ENCODE results near the gene CCNQ. TPM values are rescaled to one million over a fixed set of nuclear protein-coding genes. Genes with fewer than 3 reads are reported as not detected.

The CCNQ gene
- total RNA-seq, 1 experiment from 2014 or later: 20.3 TPM

DNA sequence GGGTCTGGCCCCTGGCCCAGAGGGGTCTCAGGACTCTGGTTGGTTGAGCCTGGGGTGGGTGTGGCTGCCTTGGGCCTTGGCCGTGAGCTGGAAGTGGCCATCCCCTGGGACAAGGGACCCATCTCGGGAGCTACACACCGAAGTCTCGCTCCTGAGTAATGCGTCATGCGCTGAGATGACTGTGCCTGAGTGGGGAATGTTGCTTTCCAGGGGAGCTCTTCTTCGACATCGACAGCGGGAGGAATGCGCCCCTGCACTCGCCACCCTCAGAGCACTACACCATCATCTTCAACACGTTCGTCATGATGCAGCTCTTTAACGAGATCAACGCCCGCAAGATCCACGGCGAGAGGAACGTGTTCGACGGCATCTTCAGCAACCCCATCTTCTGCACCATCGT is 38.5 kb downstream of the CCNQ start:
- ChIA-PET POLR2A (no interaction called here), RAD21 (ENCODE audit: low non-redundant PET in 1 of 2, low total read pairs in 2 of 2, uncharacterized antibody in 2 of 2, unreplicated experiment in 2 of 2) (no interaction called here), CTCF (no interaction called here)
- H3K79me2 ChIP-seq (ENCODE audit: insufficient read depth, low read length): no peaks in the 10 kb centered on the region
- H3K9ac ChIP-seq (ENCODE audit: low read length): no peak overlapping the region
- DNase-seq (ENCODE audit: low read depth, low spot score) (no peak), ATAC-seq (no peak)
- no TSS peak for BruUV-seq (replicated peaks)
- H3K27ac ChIP-seq (ENCODE audit: low read depth, low read length): no peak overlapping the region
- H3K4me1 ChIP-seq (ENCODE audit: control insufficient read depth in 1 of 2, insufficient read depth in 2 of 2, low read length in 2 of 2): no peaks in the 10 kb centered on the region
- intact Hi-C loops (cut with micrococcal nuclease): no loop called here
- no peak overlapping the region for H3K4me2 ChIP-seq (ENCODE audit: low read length)
- no peak overlapping the region for H3K4me3 ChIP-seq (replicated peaks in 1 of 2; ENCODE audit: low read depth in 1 of 2, low read length in 2 of 2)
- H4K20me1 ChIP-seq (ENCODE audit: insufficient read depth): no peaks in the 10 kb centered on the region
- no peaks in the 10 kb centered on the region for H3K9me3 ChIP-seq (ENCODE audit: control insufficient read depth in 1 of 2, insufficient read depth in 1 of 2, low read depth in 1 of 2, low read length in 2 of 2)
- no peaks in the 10 kb centered on the region for H3K36me3 ChIP-seq (ENCODE audit: control insufficient read depth in 1 of 2, insufficient read depth in 2 of 2, low read length in 2 of 2)
- TF ChIP-seq ZFX (IDR thresholded peaks at IDR 0.05): no peak
- TF ChIP-seq, protein P1, sequence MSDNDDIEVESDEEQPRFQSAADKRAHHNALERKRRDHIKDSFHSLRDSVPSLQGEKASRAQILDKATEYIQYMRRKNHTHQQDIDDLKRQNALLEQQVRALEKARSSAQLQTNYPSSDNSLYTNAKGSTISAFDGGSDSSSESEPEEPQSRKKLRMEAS (IDR thresholded peaks at IDR 0.05): no peak
- TF ChIP-seq EGR1 (IDR thresholded peaks at IDR 0.05; ENCODE audit: low read depth): no peak
- no peak for TF ChIP-seq SIN3A (IDR thresholded peaks at IDR 0.05; ENCODE audit: low read depth)
- TF ChIP-seq YY1 (IDR thresholded peaks at IDR 0.05; ENCODE audit: extremely low read depth, insufficient replicate concordance, low read depth, low read length): no peak
- TF ChIP-seq, protein P2, sequence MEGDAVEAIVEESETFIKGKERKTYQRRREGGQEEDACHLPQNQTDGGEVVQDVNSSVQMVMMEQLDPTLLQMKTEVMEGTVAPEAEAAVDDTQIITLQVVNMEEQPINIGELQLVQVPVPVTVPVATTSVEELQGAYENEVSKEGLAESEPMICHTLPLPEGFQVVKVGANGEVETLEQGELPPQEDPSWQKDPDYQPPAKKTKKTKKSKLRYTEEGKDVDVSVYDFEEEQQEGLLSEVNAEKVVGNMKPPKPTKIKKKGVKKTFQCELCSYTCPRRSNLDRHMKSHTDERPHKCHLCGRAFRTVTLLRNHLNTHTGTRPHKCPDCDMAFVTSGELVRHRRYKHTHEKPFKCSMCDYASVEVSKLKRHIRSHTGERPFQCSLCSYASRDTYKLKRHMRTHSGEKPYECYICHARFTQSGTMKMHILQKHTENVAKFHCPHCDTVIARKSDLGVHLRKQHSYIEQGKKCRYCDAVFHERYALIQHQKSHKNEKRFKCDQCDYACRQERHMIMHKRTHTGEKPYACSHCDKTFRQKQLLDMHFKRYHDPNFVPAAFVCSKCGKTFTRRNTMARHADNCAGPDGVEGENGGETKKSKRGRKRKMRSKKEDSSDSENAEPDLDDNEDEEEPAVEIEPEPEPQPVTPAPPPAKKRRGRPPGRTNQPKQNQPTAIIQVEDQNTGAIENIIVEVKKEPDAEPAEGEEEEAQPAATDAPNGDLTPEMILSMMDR (IDR thresholded peaks at IDR 0.05 in 2 of 3, conservative IDR thresholded peaks at IDR 0.05 in 1 of 3; ENCODE audit: borderline replicate concordance in 1 of 3, insufficient read depth in 1 of 3, low read depth in 2 of 3, low read length in 2 of 3): no peak
- TF ChIP-seq, protein P3, sequence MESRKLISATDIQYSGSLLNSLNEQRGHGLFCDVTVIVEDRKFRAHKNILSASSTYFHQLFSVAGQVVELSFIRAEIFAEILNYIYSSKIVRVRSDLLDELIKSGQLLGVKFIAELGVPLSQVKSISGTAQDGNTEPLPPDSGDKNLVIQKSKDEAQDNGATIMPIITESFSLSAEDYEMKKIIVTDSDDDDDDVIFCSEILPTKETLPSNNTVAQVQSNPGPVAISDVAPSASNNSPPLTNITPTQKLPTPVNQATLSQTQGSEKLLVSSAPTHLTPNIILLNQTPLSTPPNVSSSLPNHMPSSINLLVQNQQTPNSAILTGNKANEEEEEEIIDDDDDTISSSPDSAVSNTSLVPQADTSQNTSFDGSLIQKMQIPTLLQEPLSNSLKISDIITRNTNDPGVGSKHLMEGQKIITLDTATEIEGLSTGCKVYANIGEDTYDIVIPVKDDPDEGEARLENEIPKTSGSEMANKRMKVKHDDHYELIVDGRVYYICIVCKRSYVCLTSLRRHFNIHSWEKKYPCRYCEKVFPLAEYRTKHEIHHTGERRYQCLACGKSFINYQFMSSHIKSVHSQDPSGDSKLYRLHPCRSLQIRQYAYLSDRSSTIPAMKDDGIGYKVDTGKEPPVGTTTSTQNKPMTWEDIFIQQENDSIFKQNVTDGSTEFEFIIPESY (IDR thresholded peaks at IDR 0.05; ENCODE audit: extremely low read depth, insufficient replicate concordance, low read length): no peak
- TF ChIP-seq, protein P4, sequence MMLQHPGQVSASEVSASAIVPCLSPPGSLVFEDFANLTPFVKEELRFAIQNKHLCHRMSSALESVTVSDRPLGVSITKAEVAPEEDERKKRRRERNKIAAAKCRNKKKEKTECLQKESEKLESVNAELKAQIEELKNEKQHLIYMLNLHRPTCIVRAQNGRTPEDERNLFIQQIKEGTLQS (IDR thresholded peaks at IDR 0.05): no peak
- no peak for TF ChIP-seq EZH2phosphoT487 (IDR thresholded peaks at IDR 0.05; ENCODE audit: borderline replicate concordance)
- no peak for TF ChIP-seq SRF (IDR thresholded peaks at IDR 0.05; ENCODE audit: low read depth)
- H3K27me3 ChIP-seq (ENCODE audit: insufficient read depth, low read length): no peaks in the 10 kb centered on the region
- H2AFZ ChIP-seq (ENCODE audit: low read depth, low read length, poor library complexity, severe bottlenecking): no peak overlapping the region
- no peaks in the 10 kb centered on the region for H3K9me2 ChIP-seq (ENCODE audit: insufficient read depth)
